ENCODE measurements around the gene SLC16A10. TPM values are rescaled to one million over a fixed set of nuclear protein-coding genes. Genes with fewer than 3 reads are reported as not detected.
"Not testable (repeated sequence)": the region's sequence is repeated elsewhere in the genome, so short reads cannot be mapped to it uniquely, and the experiment has no call there.

SLC16A10 gene
- total and polyA plus RNA-seq, 2 donors (not counting 3 experiments of a cell fraction or from before 2014, with no cell fraction given), result not detected

DNA sequence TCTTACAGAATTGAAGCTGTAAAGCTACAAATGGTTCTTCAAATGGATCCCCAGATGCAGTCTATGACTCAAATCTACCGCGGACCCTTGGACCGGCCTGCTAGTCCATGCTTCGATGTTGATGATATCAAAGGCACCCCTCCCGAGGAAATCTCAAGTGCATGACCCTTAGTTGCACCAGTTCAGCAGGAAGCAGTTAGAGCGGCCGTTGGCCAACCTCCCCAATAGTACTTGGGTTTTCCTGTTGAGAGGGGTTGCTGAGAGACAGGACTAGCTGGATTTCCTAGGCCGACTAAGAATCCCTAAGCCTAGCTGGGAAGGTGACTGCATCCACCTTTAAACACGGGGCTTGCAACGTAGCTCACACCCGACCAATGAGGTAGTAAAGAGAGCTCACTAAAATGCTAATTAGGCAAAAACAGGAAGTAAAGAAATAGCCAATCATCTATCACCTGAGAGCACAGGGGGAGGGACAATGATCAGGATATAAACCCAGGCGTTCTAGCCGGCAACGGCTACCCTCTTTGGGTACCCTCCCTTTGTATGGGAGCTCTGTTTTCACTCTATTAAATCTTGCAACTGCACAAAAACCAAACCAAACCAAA is 50.3 kb downstream of the SLC16A10 start:
- POLR2A ChIA-PET; FAIRE-seq; H2AFZ ChIP-seq (ENCODE audit: low read depth, low read length); dilution Hi-C loops (cut with MboI; ENCODE audit: extremely low pct_ligation_motif_present, low sequenced_read_pairs); CTCF ChIA-PET; H3K9me1 ChIP-seq (replicated peaks; ENCODE audit: control insufficient read depth, extremely low read depth, insufficient read depth, low read length); H3K27me3 ChIP-seq (ENCODE audit: control insufficient read depth in 2 of 2, insufficient read depth in 2 of 2, low read length in 2 of 2); intact Hi-C loops (cut with micrococcal nuclease); H3K79me2 ChIP-seq (ENCODE audit: control insufficient read depth, insufficient read depth, low read length); H3K4me3 ChIP-seq (replicated peaks in 1 of 3; ENCODE audit: insufficient read depth in 1 of 3, low read depth in 1 of 3, low read length in 3 of 3); BruUV-seq (replicated peaks); H3K36me3 ChIP-seq (ENCODE audit: control insufficient read depth in 2 of 2, extremely low read depth in 1 of 2, insufficient read depth in 2 of 2, low read length in 2 of 2); H3K9me3 ChIP-seq (replicated peaks; ENCODE audit: control insufficient read depth, insufficient read depth, low read length); H3K4me2 ChIP-seq (ENCODE audit: insufficient read depth, low read length); H4K20me1 ChIP-seq (replicated peaks; ENCODE audit: control insufficient read depth, extremely low read depth, insufficient read depth, low read length); DNase-seq (ENCODE audit: low read depth, low spot score); H3K9ac ChIP-seq (replicated peaks; ENCODE audit: extremely low read depth, insufficient read depth, low read length); H3K27ac ChIP-seq (ENCODE audit: insufficient read depth, low read depth, low read length); H3K4me1 ChIP-seq (ENCODE audit: control insufficient read depth, extremely low read depth, insufficient read depth, low read length): not testable (repeated sequence)

DNA sequence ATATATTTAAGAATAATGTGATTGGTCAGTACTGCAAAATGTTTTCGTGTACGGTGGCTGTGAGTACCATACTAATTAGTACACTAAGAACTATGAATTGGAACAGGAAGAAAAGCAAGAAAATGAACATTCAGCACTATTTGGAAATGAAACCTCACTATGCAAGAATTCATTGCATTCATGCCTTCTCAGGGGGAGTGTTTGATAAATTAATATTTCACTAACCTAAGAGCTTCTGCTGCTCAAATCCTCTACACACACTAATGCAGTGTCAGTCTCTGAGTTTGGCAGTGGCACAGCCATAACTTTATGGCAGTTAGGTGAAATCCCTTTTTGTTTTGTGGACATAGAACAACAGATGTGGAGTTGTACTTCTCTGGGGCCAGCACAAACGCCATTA is 60.1 kb downstream of the SLC16A10 start:
- no peaks in the 10 kb centered on the region for H3K4me1 ChIP-seq (ENCODE audit: control insufficient read depth, extremely low read depth, insufficient read depth, low read length)

More for the DNA sequence above, 60.1 kb downstream of the SLC16A10 start:
- POLR2A ChIA-PET, result no interaction called here
- H3K4me2 ChIP-seq (ENCODE audit: insufficient read depth, low read length), result no peak overlapping the region
- no peaks in the 10 kb centered on the region for H3K36me3 ChIP-seq (ENCODE audit: control insufficient read depth in 2 of 2, extremely low read depth in 1 of 2, insufficient read depth in 2 of 2, low read length in 2 of 2)
- H3K27ac ChIP-seq (ENCODE audit: insufficient read depth, low read depth, low read length), result no peak overlapping the region
- dilution Hi-C loops (cut with MboI; ENCODE audit: extremely low pct_ligation_motif_present, low sequenced_read_pairs), result no loop called here
- no peaks in the 10 kb centered on the region for H3K9me3 ChIP-seq (replicated peaks; ENCODE audit: control insufficient read depth, insufficient read depth, low read length)
- peaks cover 16% of the 10 kb centered on the region in 2 experiments for H3K27me3 ChIP-seq (ENCODE audit: control insufficient read depth in 2 of 2, insufficient read depth in 2 of 2, low read length in 2 of 2)
- H3K4me3 ChIP-seq (replicated peaks in 1 of 3; ENCODE audit: insufficient read depth in 1 of 3, low read depth in 1 of 3, low read length in 3 of 3), result no peak overlapping the region
- H4K20me1 ChIP-seq (replicated peaks; ENCODE audit: control insufficient read depth, extremely low read depth, insufficient read depth, low read length), result no peaks in the 10 kb centered on the region
- FAIRE-seq (no peak), DNase-seq (ENCODE audit: low read depth, low spot score) (no peak)
- BruUV-seq (replicated peaks), result no TSS peak
- no peaks in the 10 kb centered on the region for H3K9me1 ChIP-seq (replicated peaks; ENCODE audit: control insufficient read depth, extremely low read depth, insufficient read depth, low read length)
- no peaks in the 10 kb centered on the region for H3K79me2 ChIP-seq (ENCODE audit: control insufficient read depth, insufficient read depth, low read length)
- intact Hi-C loops (cut with micrococcal nuclease), result no loop called here
- H3K9ac ChIP-seq (replicated peaks; ENCODE audit: extremely low read depth, insufficient read depth, low read length), result no peak overlapping the region
- CTCF ChIA-PET, result no interaction called here
- TF ChIP-seq EZH2 (IDR thresholded peaks at IDR 0.05; ENCODE audit: borderline replicate concordance, low read depth, low read length, severe bottlenecking) (no peak), POLR2AphosphoS5 (IDR thresholded peaks at IDR 0.05; ENCODE audit: insufficient read depth, low read depth, low read length) (no peak), FOS (IDR thresholded peaks at IDR 0.05; ENCODE audit: borderline replicate concordance, insufficient read depth, low read length) (no peak), JUN (IDR thresholded peaks at IDR 0.05; ENCODE audit: borderline replicate concordance, insufficient read depth, insufficient read length, low read depth) (no peak), POLR2A (IDR thresholded peaks at IDR 0.05; ENCODE audit: low read depth, low read length) (no peak), GATA2 (IDR thresholded peaks at IDR 0.05; ENCODE audit: insufficient read depth, insufficient read length, low read depth, low read length) (no peak)
- TF ChIP-seq, protein P1, sequence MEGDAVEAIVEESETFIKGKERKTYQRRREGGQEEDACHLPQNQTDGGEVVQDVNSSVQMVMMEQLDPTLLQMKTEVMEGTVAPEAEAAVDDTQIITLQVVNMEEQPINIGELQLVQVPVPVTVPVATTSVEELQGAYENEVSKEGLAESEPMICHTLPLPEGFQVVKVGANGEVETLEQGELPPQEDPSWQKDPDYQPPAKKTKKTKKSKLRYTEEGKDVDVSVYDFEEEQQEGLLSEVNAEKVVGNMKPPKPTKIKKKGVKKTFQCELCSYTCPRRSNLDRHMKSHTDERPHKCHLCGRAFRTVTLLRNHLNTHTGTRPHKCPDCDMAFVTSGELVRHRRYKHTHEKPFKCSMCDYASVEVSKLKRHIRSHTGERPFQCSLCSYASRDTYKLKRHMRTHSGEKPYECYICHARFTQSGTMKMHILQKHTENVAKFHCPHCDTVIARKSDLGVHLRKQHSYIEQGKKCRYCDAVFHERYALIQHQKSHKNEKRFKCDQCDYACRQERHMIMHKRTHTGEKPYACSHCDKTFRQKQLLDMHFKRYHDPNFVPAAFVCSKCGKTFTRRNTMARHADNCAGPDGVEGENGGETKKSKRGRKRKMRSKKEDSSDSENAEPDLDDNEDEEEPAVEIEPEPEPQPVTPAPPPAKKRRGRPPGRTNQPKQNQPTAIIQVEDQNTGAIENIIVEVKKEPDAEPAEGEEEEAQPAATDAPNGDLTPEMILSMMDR (IDR thresholded peaks at IDR 0.05; ENCODE audit: extremely low read depth in 1 of 2, insufficient read depth in 1 of 2, low read depth in 1 of 2, low read length in 2 of 2), result no peak
- H2AFZ ChIP-seq (ENCODE audit: low read depth, low read length), result no peak overlapping the region

Data from endothelial cell of umbilical vein (primary cell).